WTC11 (cell line): ENCODE data around the gene TSEN2.

Experiments used
- NR3C1 ChIP-seq: sonication (generic); formaldehyde crosslinking; conservative IDR thresholded peaks from 2 replicates; pipeline ENCODE4 v1.8.1; 2023; ENCODE audit warnings: low read depth, mild to moderate bottlenecking, missing genetic modification reagents
- RORB ChIP-seq: fragments of 250-450 bp; sonication (Bioruptor Pico); IDR thresholded peaks from 2 replicates; pipeline ENCODE4 v1.9.0; 2021; ENCODE audit warnings: mild to moderate bottlenecking
- ZBTB43 ChIP-seq: sonication (generic); formaldehyde crosslinking; IDR thresholded peaks from 2 replicates; pipeline ENCODE4 v1.8.1; 2023; ENCODE audit warnings: mild to moderate bottlenecking, missing genetic modification reagents
- TF ChIP-seq, protein P1 (sequence below): fragments of 200-600 bp; IDR thresholded peaks from 2 replicates; pipeline ENCODE4 v1.8.0; 2022; ENCODE audit warnings: antibody characterized with exemption

GRCh38 chr3:12490547-12490946, 6.3 kb downstream of the TSEN2 start:
- no peak for TF ChIP-seq NR3C1 (CRISPR knock-in tag)
- no peak for TF ChIP-seq RORB (CRISPR knock-in tag)
- TF ChIP-seq ZBTB43, result no peak
- TF ChIP-seq, protein P1, sequence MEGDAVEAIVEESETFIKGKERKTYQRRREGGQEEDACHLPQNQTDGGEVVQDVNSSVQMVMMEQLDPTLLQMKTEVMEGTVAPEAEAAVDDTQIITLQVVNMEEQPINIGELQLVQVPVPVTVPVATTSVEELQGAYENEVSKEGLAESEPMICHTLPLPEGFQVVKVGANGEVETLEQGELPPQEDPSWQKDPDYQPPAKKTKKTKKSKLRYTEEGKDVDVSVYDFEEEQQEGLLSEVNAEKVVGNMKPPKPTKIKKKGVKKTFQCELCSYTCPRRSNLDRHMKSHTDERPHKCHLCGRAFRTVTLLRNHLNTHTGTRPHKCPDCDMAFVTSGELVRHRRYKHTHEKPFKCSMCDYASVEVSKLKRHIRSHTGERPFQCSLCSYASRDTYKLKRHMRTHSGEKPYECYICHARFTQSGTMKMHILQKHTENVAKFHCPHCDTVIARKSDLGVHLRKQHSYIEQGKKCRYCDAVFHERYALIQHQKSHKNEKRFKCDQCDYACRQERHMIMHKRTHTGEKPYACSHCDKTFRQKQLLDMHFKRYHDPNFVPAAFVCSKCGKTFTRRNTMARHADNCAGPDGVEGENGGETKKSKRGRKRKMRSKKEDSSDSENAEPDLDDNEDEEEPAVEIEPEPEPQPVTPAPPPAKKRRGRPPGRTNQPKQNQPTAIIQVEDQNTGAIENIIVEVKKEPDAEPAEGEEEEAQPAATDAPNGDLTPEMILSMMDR, result no peak
